Inferior parietal cortex (tissue), 1 donor: ENCODE results near the gene R3HDM1.
"Not testable (repeated sequence)": the region's sequence is repeated elsewhere in the genome, so short reads cannot be mapped to it uniquely, and the experiment has no call there.

Source experiments
- DNase-seq: peaks from one replicate; pipeline ENCODE4 v3.0.0-alpha.2; 2016; ENCODE audit errors: extremely low spot score

Gene R3HDM1

DNA sequence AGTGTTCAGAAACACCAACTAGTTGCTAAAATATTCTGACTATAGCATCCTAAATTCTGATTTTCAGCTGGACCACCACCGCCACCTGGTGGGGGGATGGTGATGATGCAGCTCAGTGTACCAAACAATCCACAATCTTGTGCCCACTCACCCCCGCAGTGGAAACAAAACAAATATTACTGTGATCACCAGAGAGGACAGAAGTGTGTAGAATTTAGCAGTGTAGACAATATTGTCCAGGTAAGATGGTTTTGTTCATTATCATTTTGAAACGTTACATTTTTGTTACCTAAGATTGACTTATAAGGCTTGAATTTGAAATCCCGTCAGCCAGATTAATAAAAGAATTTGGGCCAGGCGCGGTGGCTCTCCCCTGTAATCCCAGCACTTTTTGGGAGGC, 178.7 kb downstream of the R3HDM1 start:
- DNase-seq, result peak; percentile 85

DNA sequence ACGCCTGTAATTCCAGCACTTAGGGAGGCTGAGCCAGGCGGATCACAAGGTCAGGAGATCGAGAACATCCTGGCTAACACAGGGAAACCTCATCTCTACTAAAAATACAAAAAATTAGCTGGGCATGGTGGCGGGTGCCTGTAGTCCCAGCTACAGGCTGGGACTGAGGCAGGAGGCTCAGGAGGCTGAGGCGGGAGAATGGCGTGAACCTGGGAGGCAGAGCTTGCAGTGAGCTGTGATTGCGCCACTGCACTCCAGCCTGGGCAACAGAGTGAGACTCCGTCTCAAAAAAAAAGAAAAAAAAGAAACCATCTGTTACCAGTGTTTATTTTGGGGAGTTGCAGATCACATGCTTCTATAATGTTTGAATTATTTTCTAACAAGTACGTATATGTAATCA, 183.8 kb downstream of the R3HDM1 start:
- not testable (repeated sequence) for DNase-seq

GRCh38 chr2:135728064-135728743, 196.9 kb downstream of the R3HDM1 start:
- no peak for DNase-seq

DNA sequence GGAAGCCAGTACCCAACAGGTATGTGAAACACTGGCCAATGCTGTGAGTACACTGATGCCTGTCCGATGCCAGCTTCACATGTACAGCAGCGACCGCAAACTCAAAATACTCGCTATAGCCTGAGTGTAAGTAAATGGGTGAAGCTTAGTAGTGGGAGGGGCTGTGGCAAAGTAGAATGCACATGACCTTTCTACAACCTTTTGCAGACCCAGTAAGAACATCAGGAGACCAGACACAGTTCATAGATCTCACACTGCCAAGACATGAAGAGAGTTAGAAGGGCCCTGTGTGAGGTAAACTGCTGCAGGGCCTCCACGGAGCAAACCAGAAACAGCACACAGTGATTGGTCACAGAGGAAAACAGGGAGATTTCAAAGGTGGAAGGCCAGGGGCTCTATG, 201.3 kb downstream of the R3HDM1 start:
- no peak for DNase-seq

DNA sequence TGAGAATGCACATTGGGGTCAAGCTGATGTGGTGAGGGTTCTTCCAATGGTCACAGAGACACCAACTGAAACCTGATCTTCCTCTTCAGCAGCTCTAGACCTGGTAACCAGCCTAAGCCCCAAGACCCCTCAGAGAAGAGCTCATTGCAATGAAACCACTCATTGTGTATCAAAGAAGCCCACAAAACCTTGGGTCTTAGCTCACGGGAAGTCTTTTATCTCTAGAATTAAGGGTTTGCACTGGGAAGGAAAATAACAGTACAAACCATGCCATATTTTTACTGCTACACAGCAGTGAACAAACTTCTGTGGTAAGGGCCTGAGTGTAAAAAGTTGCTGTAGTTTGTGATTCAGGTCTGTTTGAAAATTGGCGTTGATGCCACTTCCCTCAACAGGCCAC, 201.8 kb downstream of the R3HDM1 start:
- DNase-seq, result no peak

GRCh38 chr2:135736546-135736945, 205.3 kb downstream of the R3HDM1 start:
- DNase-seq, result no peak

GRCh38 chr2:135740206-135740605, 208.9 kb downstream of the R3HDM1 start:
- DNase-seq, result no peak

DNA sequence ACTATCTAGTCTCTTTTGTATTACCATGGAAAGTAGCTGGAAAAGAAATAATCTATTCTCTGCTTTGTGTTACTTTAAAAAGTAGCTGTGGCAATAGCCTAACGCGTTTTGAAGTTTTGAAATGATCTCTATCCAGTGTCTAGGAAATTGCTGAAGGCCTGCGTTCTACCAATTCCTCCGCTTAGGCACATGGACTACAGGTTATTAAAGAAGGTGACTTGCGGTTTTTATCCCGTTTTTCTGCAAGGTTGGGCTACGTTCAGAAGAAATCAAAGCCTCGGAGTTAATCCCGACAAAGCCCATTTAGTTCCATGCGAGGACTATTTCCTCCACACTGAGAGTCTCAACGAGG, 209.7 kb downstream of the R3HDM1 start:
- DNase-seq, result no peak

DNA sequence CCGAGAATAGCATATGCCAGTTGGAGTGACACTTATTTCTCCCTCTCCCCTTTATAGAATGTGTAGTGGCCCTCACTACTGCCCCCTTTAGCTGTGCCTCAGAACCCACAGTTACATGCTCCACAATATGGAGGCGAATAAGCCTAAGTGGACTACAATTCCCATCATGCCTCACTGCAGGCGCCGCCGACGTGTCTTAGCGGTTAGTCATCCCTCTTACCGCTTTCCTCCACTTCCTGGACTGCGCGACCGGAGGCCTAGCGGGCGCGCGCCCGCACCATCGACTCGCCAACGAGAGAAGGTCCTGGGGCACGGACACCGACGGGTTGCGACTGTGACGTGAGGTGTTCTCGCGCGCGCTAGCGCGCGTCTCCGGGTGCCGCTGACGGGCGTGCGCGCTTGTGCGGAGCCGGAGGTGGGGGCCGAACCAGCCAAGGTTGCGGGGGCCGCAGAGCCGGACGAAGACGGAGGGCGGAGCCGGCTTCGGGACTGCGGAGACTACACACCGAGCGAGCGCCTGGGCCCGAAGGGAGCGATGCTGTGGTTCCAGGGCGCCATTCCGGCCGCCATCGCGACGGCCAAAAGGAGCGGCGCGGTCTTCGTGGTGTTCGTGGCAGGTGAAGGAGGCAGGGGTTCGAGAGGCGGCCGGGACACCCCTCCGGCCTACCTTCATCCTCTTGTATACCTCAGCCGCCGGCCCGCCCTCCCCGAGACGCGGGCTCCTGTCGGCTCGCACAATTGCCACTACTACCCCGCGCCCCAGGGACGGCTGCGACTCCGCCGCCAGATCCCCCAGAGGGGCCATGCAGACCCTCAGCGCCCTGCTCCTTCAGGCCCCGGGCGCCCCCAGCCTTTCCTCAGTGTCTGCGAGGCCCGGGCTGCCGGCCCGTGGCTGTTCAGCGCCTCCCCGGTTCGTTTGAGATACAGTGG, 210.4 kb downstream of the R3HDM1 start, which contains the start of gene UBXN4:
UBXN4 (plus strand) TSS at position 461 of the 930 bp plus-strand sequence; CDS start at position 536, 75 bp downstream.
- DNase-seq, result peak; percentile 98

DNA sequence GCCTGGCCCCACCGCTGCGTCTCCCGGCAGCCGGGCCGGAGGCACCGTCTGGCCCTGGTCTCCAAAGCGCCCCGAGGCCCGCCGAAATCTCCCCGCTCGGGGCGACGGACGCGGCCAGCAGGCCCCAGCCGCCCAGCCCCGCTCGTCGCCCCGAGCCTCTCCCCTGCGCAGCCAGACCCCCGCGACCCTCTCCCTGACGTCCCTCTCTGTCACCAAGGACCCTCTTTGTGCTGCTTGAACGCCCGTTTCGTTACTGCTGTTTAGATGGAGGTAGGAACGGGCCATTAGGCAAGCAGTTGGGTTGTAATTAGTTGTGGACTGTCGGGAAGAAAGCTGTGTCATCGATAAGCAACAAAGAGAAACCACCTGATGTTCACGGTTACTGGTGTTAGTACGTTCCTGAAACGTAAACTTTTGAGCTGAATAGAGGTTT, 211.1 kb downstream of the R3HDM1 start:
- DNase-seq, result peak; percentile 52

- DNase-seq, result no peak
Observed at GRCh38 chr2:135743860-135744259, 212.6 kb downstream of the R3HDM1 start.

- DNase-seq, result no peak
Observed at GRCh38 chr2:135744760-135745314, 213.6 kb downstream of the R3HDM1 start.

- DNase-seq, result no peak
Observed at GRCh38 chr2:135745545-135745944, 214.3 kb downstream of the R3HDM1 start.

DNA sequence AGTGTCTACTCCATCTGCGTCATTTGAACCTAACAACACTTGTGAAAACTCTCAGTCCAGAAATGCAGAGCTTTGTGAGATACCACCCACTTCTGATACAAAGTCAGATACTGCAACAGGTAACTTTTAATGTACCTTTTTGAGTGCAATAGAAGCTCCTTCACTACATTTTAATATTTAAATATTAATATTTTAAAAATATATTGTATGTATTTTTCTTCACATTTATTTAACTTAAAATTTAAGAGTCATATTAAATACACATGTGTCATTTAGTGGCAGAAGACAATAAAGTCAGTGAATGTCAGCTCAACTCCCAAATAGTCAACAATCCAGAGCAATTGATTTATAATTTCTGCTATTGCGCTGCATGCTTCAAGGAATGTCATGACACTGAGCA, 224.3 kb downstream of the R3HDM1 start:
- DNase-seq, result no peak

GRCh38 chr2:135756692-135757091, 225.4 kb downstream of the R3HDM1 start:
- DNase-seq, result no peak

- DNase-seq, result no peak
Observed at GRCh38 chr2:135762022-135762421, 230.7 kb downstream of the R3HDM1 start.

- no peak for DNase-seq
Observed at GRCh38 chr2:135762530-135762929, 231.2 kb downstream of the R3HDM1 start.

GRCh38 chr2:135768863-135769262, 237.6 kb downstream of the R3HDM1 start:
- no peak for DNase-seq

GRCh38 chr2:135773319-135773718, 242.0 kb downstream of the R3HDM1 start:
- no peak for DNase-seq

DNA sequence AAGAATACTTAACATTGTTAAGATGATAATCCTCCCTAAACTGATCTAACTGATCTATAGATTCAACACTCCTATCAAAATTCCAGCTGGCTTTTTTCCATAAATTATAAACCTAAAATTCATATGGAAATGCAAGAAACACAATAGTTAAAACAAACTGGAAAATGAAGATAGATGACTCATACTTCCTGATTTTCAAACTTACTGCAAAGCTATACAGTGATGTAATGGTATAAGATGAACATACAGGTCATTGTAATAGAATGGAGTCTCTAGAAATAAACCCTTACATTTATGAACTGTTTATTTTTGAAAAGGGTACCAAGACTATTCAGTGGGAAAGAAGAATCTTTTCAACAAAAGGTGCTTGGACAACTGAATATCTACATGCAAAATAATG, 242.6 kb downstream of the R3HDM1 start:
- DNase-seq, result no peak
